IMR-90 (cell line): ENCODE results near the gene ANO1. TPM values are rescaled to one million over a fixed set of nuclear protein-coding genes. Genes with fewer than 3 reads are reported as not detected.

ENCODE experiments used
- ATAC-seq: fragments of 200-7000 bp; cut with Tn5 transposase; 2 replicates; pipeline ENCODE4 v1.9.1; 2020; ENCODE audit warnings: low read depth, mild to moderate bottlenecking, moderate library complexity
- BruUV-seq: library from RNA; stranded (reverse); fragments of 400-500 nt; replicated peaks from 2 replicates; lab custom pipeline; 2021; lab: Mats Ljungman, UMichigan
- CTCF ChIA-PET: fragments of 300-600 bp; formaldehyde crosslinking; extraction: SDS; loops from one replicate; lab custom pipeline; 2021; ENCODE audit warnings: antibody characterized with exemption; lab: Yijun Ruan, JAX
- POLR2A ChIA-PET: fragments of 300-600 bp; sonication (Branson Sonifier 250); formaldehyde crosslinking; loops from one replicate; lab custom pipeline; 2022; ENCODE audit warnings: antibody characterized with exemption; ENCODE audit not compliant: unreplicated experiment; lab: Charles Lee
- DNase-seq: peaks from one replicate; pipeline ENCODE4 v3.0.0; 2013
- H2AFZ ChIP-seq: replicated peaks from 2 replicates; pipeline ENCODE3; 2013; ENCODE audit warnings: low read length, mild to moderate bottlenecking; ENCODE audit not compliant: poor library complexity
- H2AK5ac ChIP-seq: 2 replicates; pipeline ENCODE4 v1.6.1; 2013; ENCODE audit warnings: low read depth, low read length, inconsistent platforms
- H2AK9ac ChIP-seq: replicated peaks from 2 replicates; pipeline ENCODE3; 2013; ENCODE audit warnings: mild to moderate bottlenecking, low read depth, low read length, moderate library complexity; ENCODE audit not compliant: poor library complexity
- H2BK120ac ChIP-seq: 2 replicates; pipeline ENCODE4 v1.6.1; 2013; ENCODE audit warnings: low read depth, low read length, inconsistent platforms
- H2BK15ac ChIP-seq: 3 replicates; pipeline ENCODE4 v1.6.1; 2013; ENCODE audit warnings: low read depth, low read length, inconsistent platforms
- H2BK20ac ChIP-seq: 2 replicates; pipeline ENCODE4 v1.6.1; 2013; ENCODE audit warnings: low read depth, mild to moderate bottlenecking, inconsistent platforms, low read length, moderate library complexity
- H2BK5ac ChIP-seq: 2 replicates; pipeline ENCODE4 v1.6.1; 2013; ENCODE audit warnings: mild to moderate bottlenecking, low read depth, low read length, inconsistent platforms; ENCODE audit not compliant: poor library complexity, severe bottlenecking
- H3K14ac ChIP-seq: replicated peaks from 2 replicates; pipeline ENCODE4 v1.6.1; 2013; ENCODE audit warnings: low read depth, low read length, inconsistent platforms
- H3K18ac ChIP-seq: 2 replicates; pipeline ENCODE4 v1.6.1; 2013; ENCODE audit warnings: low read depth, low read length, control low read depth
- H3K23ac ChIP-seq: 2 replicates; pipeline ENCODE4 v1.6.1; 2013; ENCODE audit warnings: low read depth, low read length, inconsistent platforms
- H3K27ac ChIP-seq: 2 replicates; pipeline ENCODE4 v1.5.1; 2013; ENCODE audit warnings: mild to moderate bottlenecking, control low read depth, low read length; ENCODE audit not compliant: insufficient read depth
- H3K27me3 ChIP-seq: 2 replicates; pipeline ENCODE4 v1.6.1; 2013; ENCODE audit warnings: low read length; ENCODE audit not compliant: control insufficient read depth, insufficient read depth
- H3K36me3 ChIP-seq: 2 replicates; pipeline ENCODE4 v1.6.1; 2013; ENCODE audit warnings: low read length, mixed read lengths; ENCODE audit not compliant: control insufficient read depth, insufficient read depth
- H3K4ac ChIP-seq: 2 replicates; pipeline ENCODE4 v1.6.1; 2013; ENCODE audit warnings: low read depth, low read length, inconsistent platforms
- H3K4me1 ChIP-seq: 2 replicates; pipeline ENCODE4 v1.6.1; 2013; ENCODE audit warnings: low read length, mixed read lengths; ENCODE audit not compliant: control insufficient read depth, insufficient read depth
- H3K4me2 ChIP-seq: 2 replicates; pipeline ENCODE4 v1.6.1; 2013; ENCODE audit warnings: low read depth, mild to moderate bottlenecking, control low read depth, low read length, moderate library complexity
- H3K4me3 ChIP-seq: 2 replicates; pipeline ENCODE4 v1.5.1; 2013; ENCODE audit warnings: low read depth, mild to moderate bottlenecking, control low read depth, low read length, moderate library complexity; ENCODE audit not compliant: insufficient read depth
- H3K56ac ChIP-seq: 2 replicates; pipeline ENCODE4 v1.6.1; 2013; ENCODE audit warnings: low read length, inconsistent platforms; ENCODE audit not compliant: insufficient read depth; ENCODE audit errors: extremely low read depth
- H3K79me1 ChIP-seq, 2 experiments: 2 replicates each; pipeline ENCODE4 v1.6.1; 2013; ENCODE audit warnings: low read length in 2 of 2, inconsistent platforms in 1 of 2, low read depth in 1 of 2
- H3K9ac ChIP-seq: 2 replicates; pipeline ENCODE4 v1.6.1; 2013; ENCODE audit warnings: low read depth, low read length, control low read depth
- H3K9me1 ChIP-seq: 2 replicates; pipeline ENCODE4 v1.6.1; 2013; ENCODE audit warnings: low read length, inconsistent platforms; ENCODE audit not compliant: insufficient read depth
- H3K9me3 ChIP-seq: 2 replicates; pipeline ENCODE4 v1.6.1; 2013; ENCODE audit warnings: low read length; ENCODE audit not compliant: control insufficient read depth, insufficient read depth
- H4K20me1 ChIP-seq: 2 replicates; pipeline ENCODE4 v1.6.1; 2013; ENCODE audit warnings: low read length, inconsistent platforms; ENCODE audit not compliant: insufficient read depth
- H4K5ac ChIP-seq: 2 replicates; pipeline ENCODE4 v1.6.1; 2013; ENCODE audit warnings: mild to moderate bottlenecking, low read depth, low read length, control low read depth
- H4K8ac ChIP-seq, 2 experiments: 2 replicates each; pipeline ENCODE4 v1.6.1; 2013; ENCODE audit warnings: low read depth in 2 of 2, low read length in 2 of 2, control low read depth in 1 of 2, inconsistent platforms in 1 of 2
- H4K91ac ChIP-seq: 2 replicates; pipeline ENCODE4 v1.6.1; 2013; ENCODE audit warnings: low read depth, low read length, inconsistent platforms; ENCODE audit not compliant: insufficient read depth
- BHLHE40 ChIP-seq: fragments of 150-350 bp; IDR thresholded peaks from 2 replicates; pipeline ENCODE4 v1.6.1; 2016; ENCODE audit warnings: mild to moderate bottlenecking, low read depth, low read length
- CHD1 ChIP-seq: IDR thresholded peaks from 2 replicates; pipeline ENCODE4 v1.6.1; 2012; ENCODE audit warnings: low read depth, low read length, improper control_type of control experiment
- CTCF ChIP-seq: conservative IDR thresholded peaks from 2 replicates; pipeline ENCODE4 v1.5.1; 2012; ENCODE audit warnings: mild to moderate bottlenecking, low read depth, low read length, improper control_type of control experiment
- ELK1 ChIP-seq: fragments of 150-350 bp; IDR thresholded peaks from 2 replicates; pipeline ENCODE4 v1.6.1; 2016; ENCODE audit warnings: low read depth, mild to moderate bottlenecking, low read length, moderate library complexity, borderline replicate concordance
- FOS ChIP-seq: fragments of 150-350 bp; IDR thresholded peaks from 2 replicates; pipeline ENCODE4 v1.6.1; 2016; ENCODE audit warnings: low read depth, low read length
- MAFK ChIP-seq: IDR thresholded peaks from 2 replicates; pipeline ENCODE4 v1.6.1; 2012; ENCODE audit warnings: low read depth, low read length, improper control_type of control experiment
- MAZ ChIP-seq: IDR thresholded peaks from 2 replicates; pipeline ENCODE4 v1.6.1; 2012; ENCODE audit warnings: low read depth, mild to moderate bottlenecking, low read length, improper control_type of control experiment, moderate library complexity, borderline replicate concordance
- NFE2L2 ChIP-seq: fragments of 150-350 bp; IDR thresholded peaks from 2 replicates; pipeline ENCODE4 v1.6.1; 2016; ENCODE audit warnings: low read depth, mild to moderate bottlenecking, low read length
- RCOR1 ChIP-seq: IDR thresholded peaks from 2 replicates; pipeline ENCODE4 v1.6.1; 2012; ENCODE audit warnings: mild to moderate bottlenecking, low read length, improper control_type of control experiment; ENCODE audit not compliant: insufficient replicate concordance
- WGBS, 2 experiments: methylation state at CpG; one replicate each; pipeline versions ENCODE4 v1.1.5 to v1.1.7; 2013; ENCODE audit warnings: missing lambda C conversion rate in 2 of 2; ENCODE audit not compliant: insufficient read length in 1 of 2; ENCODE audit errors: extremely low coverage in 2 of 2; 5-methylcytosine and 5-hydroxymethylcytosine counted together
- dilution Hi-C: fragments of 300-500 bp; cut with HindIII; formaldehyde crosslinking; loops from one replicate; pipeline ENCODE4 v1.14.3; 2018; ENCODE audit warnings: low sequenced_read_pairs; ENCODE audit not compliant: unreplicated experiment
- in situ Hi-C: fragments of 300-500 bp; cut with MboI; formaldehyde crosslinking; loops from 3 replicates; pipeline ENCODE4 v1.14.3; 2019; ENCODE audit warnings: low sequenced_read_pairs, inconsistent platforms, mixed read lengths
- intact Hi-C: fragments of 100-400 bp; cut with micrococcal nuclease; formaldehyde crosslinking; loops from 2 replicates; pipeline ENCODE4 v1.10.0; 2022
- polyA plus RNA-seq, 3 experiments: library from polyadenylated mRNA; depleted of rRNA; stranded (reverse); fragments of >200 nt; gene quantifications; 2 replicates each; pipeline ENCODE4 v1.2.3, GENCODE V29; 2012; ENCODE audit warnings: low replicate concordance in 1 of 3
- total RNA-seq: library from RNA; depleted of rRNA; stranded (reverse); fragments of >200 nt; gene quantifications from 2 replicates; pipeline ENCODE4 v1.2.3, GENCODE V29; 2012

The ANO1 gene
- total and polyA plus RNA-seq, 2 of the 4 experiments (the other 2 are of a cell fraction): 4.1 to 10.7 TPM

- Histone ChIP-seq H3K4me1 (peaks cover 18% of the 10 kb centered on the region), H3K27ac (no peak overlapping the region), H4K20me1 (no peaks in the 10 kb centered on the region), H3K9me3 (no peaks in the 10 kb centered on the region), H2AK9ac (peak overlapping the region; percentile 57), H3K9me1 (peaks cover 12% of the 10 kb centered on the region), H3K4ac (peak overlapping the region; percentile 16; the same call in 1 of the 2 replicates), H2AK5ac (0 out of 2 replicates have a peak overlapping the region, but pooled peaks have one; percentile 54), H3K56ac (no peak overlapping the region), H3K4me3 (no peak overlapping the region), H2BK15ac (no peak overlapping the region), H4K8ac (no peak overlapping the region), H3K27me3 (no peaks in the 10 kb centered on the region), H3K4me2 (no peak overlapping the region), H3K14ac (no peak overlapping the region), H2BK120ac (0 out of 2 replicates have a peak overlapping the region, but pooled peaks have one; percentile 27), H3K23ac (no peak overlapping the region), H2AFZ (peak overlapping the region; percentile 16), H3K18ac (no peak overlapping the region), H4K91ac (peak overlapping the region; percentile 43; the same call in 1 of the 2 replicates), H3K79me1 (no peaks in the 10 kb centered on the region), H3K36me3 (no peaks in the 10 kb centered on the region), H4K5ac (no peak overlapping the region), H3K9ac (no peak overlapping the region), H2BK20ac (peak overlapping the region; percentile 26; the same call in 1 of the 2 replicates), H2BK5ac (no peak overlapping the region)
- no peak for TF ChIP-seq MAZ
- TF ChIP-seq RCOR1: no peak
- TF ChIP-seq ELK1: no peak
- no peak for TF ChIP-seq BHLHE40
- no peak for TF ChIP-seq FOS
- no peak for TF ChIP-seq NFE2L2
- TF ChIP-seq CTCF: no peak
- no peak for TF ChIP-seq MAFK
- no peak for TF ChIP-seq CHD1
- in situ Hi-C loops (no loop called here), dilution Hi-C loops (no loop called here), intact Hi-C loops (no loop called here)
- DNase-seq: no peak
- BruUV-seq: no TSS peak
- 85% methylated on average over 6 of the region's 11 CpGs; no CpG with 5 or more reads in 1 of the 2 experiments for WGBS, 2 experiments
- POLR2A ChIA-PET: no interaction called here
- no peak for ATAC-seq
- CTCF ChIA-PET: no interaction called here
Observed at GRCh38 chr11:70107756-70108155, 29.6 kb downstream of the ANO1 start.
